H9 (cell line): ENCODE data around the gene SEMA3A. TPM values are rescaled to one million over a fixed set of nuclear protein-coding genes. Genes with fewer than 3 reads are reported as not detected.

Experiments
- DNase-seq: peaks from one replicate; pipeline ENCODE4 v3.0.0-alpha.2; 2017
- H2AFZ ChIP-seq: one replicate; pipeline ENCODE4 v1.6.1; 2013; ENCODE audit warnings: mild to moderate bottlenecking, low read length, control low read depth, moderate library complexity
- H2AK5ac ChIP-seq: 2 replicates; pipeline ENCODE4 v1.6.1; 2013; ENCODE audit warnings: low read length, control low read depth, mixed read lengths; ENCODE audit not compliant: insufficient read length
- H2BK120ac ChIP-seq: one replicate; pipeline ENCODE4 v1.6.1; 2013; ENCODE audit warnings: low read depth, mild to moderate bottlenecking, low read length, control low read depth, inconsistent platforms; ENCODE audit not compliant: poor library complexity, severe bottlenecking
- H2BK12ac ChIP-seq: 2 replicates; pipeline ENCODE4 v1.6.1; 2013; ENCODE audit warnings: low read length, control low read depth, mixed read lengths, low read depth; ENCODE audit not compliant: insufficient read length
- H2BK15ac ChIP-seq: 2 replicates; pipeline ENCODE4 v1.6.1; 2013; ENCODE audit warnings: low read depth, low read length, control low read depth
- H2BK20ac ChIP-seq: one replicate; pipeline ENCODE4 v1.6.1; 2013; ENCODE audit warnings: low read depth, mild to moderate bottlenecking, low read length, control low read depth, inconsistent platforms; ENCODE audit not compliant: poor library complexity, severe bottlenecking
- H2BK5ac ChIP-seq: 2 replicates; pipeline ENCODE4 v1.6.1; 2013; ENCODE audit warnings: low read length, control low read depth, mixed read lengths; ENCODE audit not compliant: insufficient read length
- H3K14ac ChIP-seq: 2 replicates; pipeline ENCODE4 v1.6.1; 2013; ENCODE audit warnings: low read length, control low read depth; ENCODE audit not compliant: insufficient read depth
- H3K18ac ChIP-seq: 2 replicates; pipeline ENCODE4 v1.6.1; 2013; ENCODE audit warnings: low read depth, mild to moderate bottlenecking, mixed read lengths, low read length, control low read depth; ENCODE audit not compliant: insufficient read length
- H3K23ac ChIP-seq: 2 replicates; pipeline ENCODE4 v1.6.1; 2013; ENCODE audit warnings: low read length, control low read depth, mixed read lengths, low read depth; ENCODE audit not compliant: insufficient read length
- H3K23me2 ChIP-seq: 2 replicates; pipeline ENCODE4 v1.6.1; 2013; ENCODE audit warnings: low read depth, mild to moderate bottlenecking, mixed read lengths, low read length, control low read depth; ENCODE audit not compliant: insufficient read length, poor library complexity, severe bottlenecking
- H3K27ac ChIP-seq: 2 replicates; pipeline ENCODE4 v1.5.1; 2013; ENCODE audit warnings: low read length, control low read depth, mixed read lengths, low read depth; ENCODE audit not compliant: insufficient read length
- H3K27me3 ChIP-seq: 2 replicates; pipeline ENCODE4 v1.6.1; 2013; ENCODE audit warnings: low read length, control low read depth, inconsistent platforms; ENCODE audit not compliant: insufficient read depth
- H3K4ac ChIP-seq: 2 replicates; pipeline ENCODE4 v1.6.1; 2013; ENCODE audit warnings: low read depth, mild to moderate bottlenecking, control low read depth, inconsistent platforms, low read length, moderate library complexity
- H3K4me1 ChIP-seq: 2 replicates; pipeline ENCODE4 v1.6.1; 2013; ENCODE audit warnings: low read length, control low read depth, inconsistent platforms; ENCODE audit not compliant: insufficient read depth
- H3K4me2 ChIP-seq: 2 replicates; pipeline ENCODE4 v1.6.1; 2013; ENCODE audit warnings: low read length, control low read depth, mixed read lengths; ENCODE audit not compliant: insufficient read length, insufficient read depth
- H3K56ac ChIP-seq: 2 replicates; pipeline ENCODE4 v1.6.1; 2013; ENCODE audit warnings: low read depth, mild to moderate bottlenecking, mixed read lengths, low read length, control low read depth; ENCODE audit not compliant: insufficient read length
- H3K79me1 ChIP-seq: 2 replicates; pipeline ENCODE4 v1.6.1; 2013; ENCODE audit warnings: low read depth, mild to moderate bottlenecking, moderate library complexity, low read length, control low read depth, inconsistent platforms; ENCODE audit not compliant: insufficient read depth, poor library complexity, severe bottlenecking
- H3K79me2 ChIP-seq: 2 replicates; pipeline ENCODE4 v1.6.1; 2013; ENCODE audit warnings: low read length, control low read depth, inconsistent platforms; ENCODE audit not compliant: insufficient read depth
- H3K9ac ChIP-seq: 2 replicates; pipeline ENCODE4 v1.6.1; 2013; ENCODE audit warnings: low read length, control low read depth, mixed read lengths; ENCODE audit not compliant: insufficient read length; ENCODE audit errors: extremely low read depth
- H3K9me3 ChIP-seq: one replicate; pipeline ENCODE4 v1.6.1; 2013; ENCODE audit warnings: low read depth, low read length, inconsistent platforms; ENCODE audit not compliant: control insufficient read depth
- H3T11ph ChIP-seq: one replicate; pipeline ENCODE4 v1.6.1; 2013; ENCODE audit warnings: mild to moderate bottlenecking, low read length, control low read depth, inconsistent platforms
- H4K20me1 ChIP-seq: one replicate; pipeline ENCODE4 v1.6.1; 2013; ENCODE audit not compliant: control insufficient read depth, insufficient read length, insufficient read depth
- H4K5ac ChIP-seq: 2 replicates; pipeline ENCODE4 v1.6.1; 2013; ENCODE audit warnings: low read depth, mild to moderate bottlenecking, mixed read lengths, low read length, control low read depth; ENCODE audit not compliant: insufficient read length
- H4K8ac ChIP-seq: replicated peaks from 2 replicates; pipeline ENCODE4 v1.6.1; 2013; ENCODE audit warnings: low read length, control low read depth, mixed read lengths, low read depth; ENCODE audit not compliant: insufficient read length
- H4K91ac ChIP-seq: 2 replicates; pipeline ENCODE4 v1.6.1; 2013; ENCODE audit warnings: low read depth, mild to moderate bottlenecking, moderate library complexity, mixed read lengths, low read length, control low read depth; ENCODE audit not compliant: insufficient read length
- H3K27ac Mint-ChIP-seq, 3 experiments: 2 replicates in 2 of 3; 3 replicates in 1 of 3; pipeline ENCODE4 v1.8.0; 2020 to 2021; ENCODE audit warnings: mixed read lengths in 3 of 3, mild to moderate bottlenecking in 1 of 3, moderate library complexity in 1 of 3
- H3K27me3 Mint-ChIP-seq: 2 replicates; pipeline ENCODE4 v1.8.0; 2021; ENCODE audit warnings: low read depth, mild to moderate bottlenecking, moderate library complexity, mixed read lengths
- H3K36me3 Mint-ChIP-seq, 3 experiments: 2 replicates in 2 of 3; 3 replicates in 1 of 3; pipeline ENCODE4 v1.8.0; 2020 to 2021; ENCODE audit warnings: low read depth in 3 of 3, mixed read lengths in 3 of 3; ENCODE audit not compliant: insufficient read depth in 1 of 3
- H3K4me1 Mint-ChIP-seq, 2 experiments: 2 replicates each; pipeline ENCODE4 v1.8.0; 2020; ENCODE audit warnings: mixed read lengths in 2 of 2
- H3K4me3 Mint-ChIP-seq, 2 experiments: 2 replicates in 1 of 2; 3 replicates in 1 of 2; pipeline ENCODE4 v1.8.0; 2020 to 2021; ENCODE audit warnings: mild to moderate bottlenecking in 2 of 2, mixed read lengths in 2 of 2, moderate library complexity in 1 of 2
- H3K9me3 Mint-ChIP-seq, 2 experiments: 2 replicates in 1 of 2; 3 replicates in 1 of 2; pipeline ENCODE4 v1.8.0; 2020; ENCODE audit warnings: mild to moderate bottlenecking in 2 of 2, mixed read lengths in 2 of 2, moderate library complexity in 1 of 2
- WGBS: extraction: QIAGEN DNeasy Blood & Tissue Kit; methylation state at CpG from one replicate; pipeline ENCODE4 v1.1.7; 2013; ENCODE audit warnings: missing lambda C conversion rate, low lambda C conversion rate, mixed read lengths; ENCODE audit not compliant: insufficient read length; ENCODE audit errors: extremely low coverage; 5-methylcytosine and 5-hydroxymethylcytosine counted together
- total RNA-seq: library from RNA; stranded (reverse); gene quantifications from 2 replicates; pipeline ENCODE4 v1.2.1, GENCODE V29; 2021
- TF ChIP-seq, protein P1 (sequence below): fragments of 200-600 bp; sonication (generic); conservative IDR thresholded peaks from 3 replicates; pipeline ENCODE4 v1.8.0; 2021; ENCODE audit warnings: antibody characterized with exemption, mild to moderate bottlenecking

SEMA3A gene
- total RNA-seq, 1 experiment from 2014 or later = 60.0 TPM

DNA sequence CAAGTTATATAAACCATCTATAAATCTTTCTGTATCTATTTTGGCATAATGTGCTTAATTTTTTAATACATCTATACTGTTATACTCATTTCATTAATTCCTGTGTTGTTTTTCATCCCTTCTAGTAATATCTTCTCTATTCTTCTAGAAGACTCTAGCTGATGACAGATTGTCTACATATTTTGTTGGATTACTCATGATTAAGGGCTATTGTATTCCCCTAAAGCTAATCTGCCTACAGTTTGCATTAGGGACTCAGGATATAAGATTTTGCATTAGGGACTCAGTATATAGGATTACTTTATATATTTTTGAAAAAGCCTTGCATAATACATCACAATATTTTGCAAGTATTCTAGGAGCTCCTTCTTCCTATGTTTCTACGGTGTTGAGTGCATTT, 8.3 kb upstream of the SEMA3A start:
- no peak overlapping the region for H3K4me2 ChIP-seq
- H2BK20ac ChIP-seq = no peak overlapping the region
- H3K14ac ChIP-seq = no peak overlapping the region
- peaks cover 2% of the 10 kb centered on the region; the same call in 1 of the 2 replicates for H3K4me1 ChIP-seq
- H3K9me3 Mint-ChIP-seq = no peaks in the 10 kb centered on the region
- no peaks in the 10 kb centered on the region for H3K9me3 ChIP-seq
- H2BK5ac ChIP-seq = no peak overlapping the region
- no peak overlapping the region for H3K9ac ChIP-seq
- no peaks in the 10 kb centered on the region for H3K27me3 ChIP-seq
- DNase-seq = no peak
- peaks cover 65 to 69% of the 10 kb centered on the region in 2 experiments for H3K4me1 Mint-ChIP-seq
- H3K27ac ChIP-seq = no peak overlapping the region
- H4K5ac ChIP-seq = no peak overlapping the region
- TF ChIP-seq, protein P1, sequence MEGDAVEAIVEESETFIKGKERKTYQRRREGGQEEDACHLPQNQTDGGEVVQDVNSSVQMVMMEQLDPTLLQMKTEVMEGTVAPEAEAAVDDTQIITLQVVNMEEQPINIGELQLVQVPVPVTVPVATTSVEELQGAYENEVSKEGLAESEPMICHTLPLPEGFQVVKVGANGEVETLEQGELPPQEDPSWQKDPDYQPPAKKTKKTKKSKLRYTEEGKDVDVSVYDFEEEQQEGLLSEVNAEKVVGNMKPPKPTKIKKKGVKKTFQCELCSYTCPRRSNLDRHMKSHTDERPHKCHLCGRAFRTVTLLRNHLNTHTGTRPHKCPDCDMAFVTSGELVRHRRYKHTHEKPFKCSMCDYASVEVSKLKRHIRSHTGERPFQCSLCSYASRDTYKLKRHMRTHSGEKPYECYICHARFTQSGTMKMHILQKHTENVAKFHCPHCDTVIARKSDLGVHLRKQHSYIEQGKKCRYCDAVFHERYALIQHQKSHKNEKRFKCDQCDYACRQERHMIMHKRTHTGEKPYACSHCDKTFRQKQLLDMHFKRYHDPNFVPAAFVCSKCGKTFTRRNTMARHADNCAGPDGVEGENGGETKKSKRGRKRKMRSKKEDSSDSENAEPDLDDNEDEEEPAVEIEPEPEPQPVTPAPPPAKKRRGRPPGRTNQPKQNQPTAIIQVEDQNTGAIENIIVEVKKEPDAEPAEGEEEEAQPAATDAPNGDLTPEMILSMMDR = no peak
- no peaks in the 10 kb centered on the region for H3K27me3 Mint-ChIP-seq
- no peaks in the 10 kb centered on the region for H3K23me2 ChIP-seq
- H3K79me1 ChIP-seq = no peaks in the 10 kb centered on the region
- no peak overlapping the region for H2BK120ac ChIP-seq
- no peak overlapping the region for H2AFZ ChIP-seq
- H3K4ac ChIP-seq = no peak overlapping the region
- H2BK12ac ChIP-seq = no peak overlapping the region
- no peaks in the 10 kb centered on the region for H4K20me1 ChIP-seq
- H4K8ac ChIP-seq = no peak overlapping the region
- H3K56ac ChIP-seq = no peak overlapping the region
- H2BK15ac ChIP-seq = no peak overlapping the region
- no peak overlapping the region for H4K91ac ChIP-seq
- H3K18ac ChIP-seq = no peak overlapping the region
- no peak overlapping the region for H3K4me3 Mint-ChIP-seq
- H3T11ph ChIP-seq = no peak overlapping the region
- no peaks in the 10 kb centered on the region for H3K79me2 ChIP-seq
- H2AK5ac ChIP-seq = no peak overlapping the region
- H3K23ac ChIP-seq = no peak overlapping the region
- no peaks in the 10 kb centered on the region for H3K36me3 Mint-ChIP-seq
- no CpG with 5 or more reads among the region's 1 CpG for WGBS
- H3K27ac Mint-ChIP-seq = peak overlapping the region; percentile 72 to 89 (median 85); a peak in 6 of 7 replicates
